Measurements from ENCODE around the gene GPR84. TPM values are rescaled to one million over a fixed set of nuclear protein-coding genes. Genes with fewer than 3 reads are reported as not detected.

The GPR84 gene
- total and polyA plus RNA-seq, 9 of the 15 experiments (the other 6 are each of a cell fraction or from before 2014, with no cell fraction given), result 0.07 to 0.18 (median 0.11) TPM; not detected in 5

DNA sequence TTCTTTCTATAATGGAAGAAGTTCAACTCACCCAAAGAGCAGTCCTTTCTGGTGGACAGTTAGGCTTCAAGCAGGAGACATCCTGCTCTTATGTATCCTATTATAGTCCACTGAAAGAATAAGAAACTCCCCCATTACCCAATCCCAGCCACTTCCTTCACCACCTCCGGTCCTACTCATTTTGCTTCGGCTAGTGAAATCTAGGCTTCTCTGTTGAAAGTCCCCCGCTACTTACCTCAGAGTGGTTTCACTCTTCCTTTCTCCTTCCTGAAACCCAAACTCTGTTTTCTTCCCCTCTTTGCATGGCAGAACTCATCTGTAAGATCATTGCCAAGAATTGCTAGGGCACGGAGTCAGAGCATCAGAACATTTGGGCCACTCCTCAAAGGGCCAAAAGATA is at the start of gene GPR84 (continued):
- no peak for TF ChIP-seq ZNF140 (CRISPR knock-in tag; IDR thresholded peaks at IDR 0.05)
- no peak for TF ChIP-seq GTF2F1 (IDR thresholded peaks at IDR 0.05; ENCODE audit: low read depth, low read length)

DNA sequence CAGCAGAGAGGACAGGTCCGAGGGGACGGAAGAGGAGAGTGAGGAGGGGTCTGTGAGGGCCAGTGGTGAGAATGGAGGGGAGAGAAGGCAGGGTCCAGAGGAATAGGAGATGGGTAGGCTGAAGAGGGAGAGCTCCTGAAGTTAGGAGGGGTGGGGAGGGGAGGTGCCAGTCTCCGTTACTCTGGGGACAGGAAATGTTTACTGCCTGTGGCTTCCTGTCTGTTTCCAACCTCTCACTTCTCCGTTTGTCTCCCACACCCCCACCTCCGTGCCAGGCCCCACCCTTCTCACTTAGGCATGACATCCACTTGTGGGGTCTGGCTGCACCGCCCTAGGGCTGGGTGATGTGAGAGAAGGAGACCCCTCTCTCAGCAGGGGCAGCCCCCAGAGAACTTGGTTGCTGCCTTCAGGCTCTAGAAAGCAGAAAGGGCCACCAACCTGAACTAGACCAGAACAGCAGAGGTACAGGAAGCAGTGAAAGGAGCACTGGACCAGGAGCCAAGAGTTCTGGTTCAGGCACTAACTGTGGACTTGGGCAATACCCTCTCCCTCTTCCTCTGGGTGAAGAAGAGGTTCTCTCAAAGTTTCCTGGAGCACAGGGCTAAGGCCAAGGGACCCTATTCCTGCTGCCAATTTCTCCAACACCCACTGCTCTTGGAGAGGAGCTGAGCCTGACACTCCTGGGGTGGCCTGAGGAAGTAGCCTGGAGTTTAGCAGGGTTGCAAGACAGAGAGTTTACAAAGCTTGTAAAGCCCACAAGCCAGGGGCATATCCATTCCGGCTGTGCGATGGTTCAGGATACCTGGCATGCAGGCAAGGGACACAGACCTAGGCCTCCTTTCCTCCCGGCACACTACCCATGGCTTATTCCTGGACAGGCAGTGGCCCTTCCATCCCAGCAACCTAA is 49.3 kb upstream of the GPR84 start:
- Histone ChIP-seq H3K27me3 (ENCODE audit: control insufficient read depth in 2 of 2, insufficient read depth in 2 of 2, low read length in 2 of 2) (no peaks in the 10 kb centered on the region), H3K4me2 (ENCODE audit: insufficient read depth, low read length) (no peak overlapping the region; the same call in 1 of the 2 replicates), H3K9ac (ENCODE audit: insufficient read depth in 1 of 2, low read depth in 2 of 2, low read length in 2 of 2) (peak overlapping the region in 1 of 2 experiments; percentile 6; a peak in 1 of 4 replicates), H2AFZ (ENCODE audit: low read depth, low read length) (no peak overlapping the region), H3K9me1 (ENCODE audit: control insufficient read depth, insufficient read depth, low read length) (peaks cover 20% of the 10 kb centered on the region), H3K9me3 (replicated peaks; ENCODE audit: control insufficient read depth, insufficient read depth, low read depth, low read length) (no peaks in the 10 kb centered on the region), H3K4me1 (replicated peaks in 1 of 2; ENCODE audit: control insufficient read depth in 2 of 2, insufficient read depth in 2 of 2, low read length in 2 of 2) (peaks cover 32 to 41% of the 10 kb centered on the region in 2 experiments), H3K79me2 (ENCODE audit: control insufficient read depth, insufficient read depth, low read length) (peaks cover 76% of the 10 kb centered on the region), H3K36me3 (ENCODE audit: control insufficient read depth, insufficient read depth, low read length) (peaks cover 68% of the 10 kb centered on the region), H3K4me3 (no peak overlapping the region), H3K27ac (ENCODE audit: extremely low read depth, low read depth, low read length) (peak overlapping the region; percentile 16; the same call in 1 of the 3 replicates), H4K20me1 (replicated peaks; ENCODE audit: control insufficient read depth, insufficient read depth, low read length) (peaks cover 40% of the 10 kb centered on the region)
- WGBS (ENCODE audit: insufficient coverage, low coverage, missing lambda C conversion rate), result 88% methylated on average over 7 of the region's 9 CpGs
- in situ Hi-C loops (cut with MboI) (no loop called here), intact Hi-C loops (cut with micrococcal nuclease) (no loop called here)
- TF ChIP-seq, protein P1, sequence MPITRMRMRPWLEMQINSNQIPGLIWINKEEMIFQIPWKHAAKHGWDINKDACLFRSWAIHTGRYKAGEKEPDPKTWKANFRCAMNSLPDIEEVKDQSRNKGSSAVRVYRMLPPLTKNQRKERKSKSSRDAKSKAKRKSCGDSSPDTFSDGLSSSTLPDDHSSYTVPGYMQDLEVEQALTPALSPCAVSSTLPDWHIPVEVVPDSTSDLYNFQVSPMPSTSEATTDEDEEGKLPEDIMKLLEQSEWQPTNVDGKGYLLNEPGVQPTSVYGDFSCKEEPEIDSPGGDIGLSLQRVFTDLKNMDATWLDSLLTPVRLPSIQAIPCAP (CRISPR knock-in tag; IDR thresholded peaks at IDR 0.05; ENCODE audit: borderline replicate concordance), result no peak
- TF ChIP-seq, protein P2, sequence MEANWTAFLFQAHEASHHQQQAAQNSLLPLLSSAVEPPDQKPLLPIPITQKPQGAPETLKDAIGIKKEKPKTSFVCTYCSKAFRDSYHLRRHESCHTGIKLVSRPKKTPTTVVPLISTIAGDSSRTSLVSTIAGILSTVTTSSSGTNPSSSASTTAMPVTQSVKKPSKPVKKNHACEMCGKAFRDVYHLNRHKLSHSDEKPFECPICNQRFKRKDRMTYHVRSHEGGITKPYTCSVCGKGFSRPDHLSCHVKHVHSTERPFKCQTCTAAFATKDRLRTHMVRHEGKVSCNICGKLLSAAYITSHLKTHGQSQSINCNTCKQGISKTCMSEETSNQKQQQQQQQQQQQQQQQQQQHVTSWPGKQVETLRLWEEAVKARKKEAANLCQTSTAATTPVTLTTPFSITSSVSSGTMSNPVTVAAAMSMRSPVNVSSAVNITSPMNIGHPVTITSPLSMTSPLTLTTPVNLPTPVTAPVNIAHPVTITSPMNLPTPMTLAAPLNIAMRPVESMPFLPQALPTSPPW (CRISPR knock-in tag; IDR thresholded peaks at IDR 0.05), result 0 out of 2 replicates have a peak, but pooled peaks have one; percentile 17
- no peak for FAIRE-seq
- ChIA-PET POLR2A (interaction anchor here (0.6 to 5.2 kb wide), 5 partner anchors 13 to 21 kb away, joined by 3 to 36 read pairs (median 4); no protein-coding TSS in a partner anchor), CTCF (ENCODE audit: low intra/inter-chr PET ratio) (no interaction called here)
- no TSS peak for BruUV-seq (replicated peaks)
- ATAC-seq, result no peak
- DNase-seq (ENCODE audit: extremely low read depth in 1 of 4, low spot score in 3 of 4), result no peak

Data from K562 (cell line).